ENCODE results near the gene ADAMTS17. TPM values are rescaled to one million over a fixed set of nuclear protein-coding genes. Genes with fewer than 3 reads are reported as not detected.

Gene ADAMTS17
- total RNA-seq, 1 experiment from 2014 or later = 1.8 TPM

DNA sequence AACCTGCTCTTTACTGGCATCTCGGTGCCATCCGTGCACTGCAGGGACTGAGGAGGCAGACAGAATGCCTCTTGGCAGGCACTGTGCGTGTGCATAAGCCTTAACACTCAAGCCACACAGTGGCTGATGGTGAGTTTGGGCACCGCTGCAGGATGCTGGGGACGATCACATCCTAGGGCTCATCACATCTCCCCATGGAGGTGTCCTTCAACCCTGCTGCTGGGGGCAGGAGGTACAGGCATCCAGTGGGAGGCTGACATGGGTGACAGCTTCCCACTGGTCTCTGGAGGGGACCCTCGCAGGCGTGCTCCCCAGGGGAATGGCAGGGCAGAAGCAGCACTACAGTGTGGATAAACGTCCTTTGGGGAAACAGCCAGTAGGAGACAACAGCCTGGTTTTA is 190.9 kb downstream of the ADAMTS17 start:
- no peak for ATAC-seq
- H3K36me3 Mint-ChIP-seq = peaks cover 33% of the 10 kb centered on the region
- ChIA-PET CTCF (no interaction called here), POLR2A (no interaction called here)
- DNase-seq (ENCODE audit: low spot score) = no peak
- H3K27ac Mint-ChIP-seq = no peak overlapping the region
- H3K4me1 Mint-ChIP-seq = peaks cover 10% of the 10 kb centered on the region
- H3K9me3 Mint-ChIP-seq = peaks cover 35% of the 10 kb centered on the region
- H3K4me3 Mint-ChIP-seq = no peak overlapping the region
- TF ChIP-seq ZBTB21 (CRISPR knock-in tag; IDR thresholded peaks at IDR 0.05; ENCODE audit: borderline replicate concordance) = no peak
- no peak for TF ChIP-seq ZNF232 (CRISPR knock-in tag; IDR thresholded peaks at IDR 0.05)
- TF ChIP-seq, protein P1, sequence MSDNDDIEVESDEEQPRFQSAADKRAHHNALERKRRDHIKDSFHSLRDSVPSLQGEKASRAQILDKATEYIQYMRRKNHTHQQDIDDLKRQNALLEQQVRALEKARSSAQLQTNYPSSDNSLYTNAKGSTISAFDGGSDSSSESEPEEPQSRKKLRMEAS (CRISPR knock-in tag; IDR thresholded peaks at IDR 0.05) = no peak
- TF ChIP-seq PREB (CRISPR knock-in tag; IDR thresholded peaks at IDR 0.05; ENCODE audit: borderline replicate concordance) = no peak
- no peak for TF ChIP-seq ATF3 (CRISPR knock-in tag; conservative IDR thresholded peaks at IDR 0.05)
- no peak for TF ChIP-seq CREM (CRISPR knock-in tag; IDR thresholded peaks at IDR 0.05)
- TF ChIP-seq JUN (CRISPR knock-in tag; IDR thresholded peaks at IDR 0.05) = no peak
- peaks cover 2% of the 10 kb centered on the region for H3K27me3 Mint-ChIP-seq (ENCODE audit: low read depth)

GRCh38 chr15:100147828-100148227 is 193.9 kb downstream of the ADAMTS17 start:
- H3K4me3 Mint-ChIP-seq = no peak overlapping the region
- peaks cover 38% of the 10 kb centered on the region for H3K9me3 Mint-ChIP-seq
- no peak overlapping the region for H3K27ac Mint-ChIP-seq
- H3K36me3 Mint-ChIP-seq = peaks cover 33% of the 10 kb centered on the region
- no peak for TF ChIP-seq NFYB (CRISPR knock-in tag; conservative IDR thresholded peaks at IDR 0.05; ENCODE audit: low read depth)
- no peak for TF ChIP-seq FOXK1 (CRISPR knock-in tag; IDR thresholded peaks at IDR 0.05)
- no peak for TF ChIP-seq ZNF138 (CRISPR knock-in tag; conservative IDR thresholded peaks at IDR 0.05)
- TF ChIP-seq RELA (CRISPR knock-in tag; IDR thresholded peaks at IDR 0.05; ENCODE audit: borderline replicate concordance) = no peak
- TF ChIP-seq, protein P2, sequence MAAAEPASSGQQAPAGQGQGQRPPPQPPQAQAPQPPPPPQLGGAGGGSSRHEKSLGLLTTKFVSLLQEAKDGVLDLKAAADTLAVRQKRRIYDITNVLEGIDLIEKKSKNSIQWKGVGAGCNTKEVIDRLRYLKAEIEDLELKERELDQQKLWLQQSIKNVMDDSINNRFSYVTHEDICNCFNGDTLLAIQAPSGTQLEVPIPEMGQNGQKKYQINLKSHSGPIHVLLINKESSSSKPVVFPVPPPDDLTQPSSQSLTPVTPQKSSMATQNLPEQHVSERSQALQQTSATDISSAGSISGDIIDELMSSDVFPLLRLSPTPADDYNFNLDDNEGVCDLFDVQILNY (CRISPR knock-in tag; IDR thresholded peaks at IDR 0.05) = no peak
- no peak for TF ChIP-seq ZNF263 (CRISPR knock-in tag; IDR thresholded peaks at IDR 0.05; ENCODE audit: low read depth)
- TF ChIP-seq E2F4 (CRISPR knock-in tag; IDR thresholded peaks at IDR 0.05; ENCODE audit: borderline replicate concordance, low read depth) = no peak
- no peak for TF ChIP-seq NR2C2 (CRISPR knock-in tag; IDR thresholded peaks at IDR 0.05)
- no peak for TF ChIP-seq PRRX2 (CRISPR knock-in tag; IDR thresholded peaks at IDR 0.05)
- DNase-seq (ENCODE audit: low spot score) (no peak), ATAC-seq (no peak)
- H3K27me3 Mint-ChIP-seq (ENCODE audit: low read depth) = peaks cover 2% of the 10 kb centered on the region
- no peaks in the 10 kb centered on the region for H3K4me1 Mint-ChIP-seq
- POLR2A ChIA-PET = no interaction called here
- CTCF ChIA-PET = no interaction called here

- ATAC-seq = no peak
- TF ChIP-seq ZNF219 (CRISPR knock-in tag; IDR thresholded peaks at IDR 0.05; ENCODE audit: borderline replicate concordance) = no peak
- no peak for TF ChIP-seq NR2C2 (CRISPR knock-in tag; IDR thresholded peaks at IDR 0.05)
- TF ChIP-seq NFE2L1 (CRISPR knock-in tag; IDR thresholded peaks at IDR 0.05) = no peak
- TF ChIP-seq JUN (CRISPR knock-in tag; IDR thresholded peaks at IDR 0.05) = no peak
- TF ChIP-seq, protein P3, sequence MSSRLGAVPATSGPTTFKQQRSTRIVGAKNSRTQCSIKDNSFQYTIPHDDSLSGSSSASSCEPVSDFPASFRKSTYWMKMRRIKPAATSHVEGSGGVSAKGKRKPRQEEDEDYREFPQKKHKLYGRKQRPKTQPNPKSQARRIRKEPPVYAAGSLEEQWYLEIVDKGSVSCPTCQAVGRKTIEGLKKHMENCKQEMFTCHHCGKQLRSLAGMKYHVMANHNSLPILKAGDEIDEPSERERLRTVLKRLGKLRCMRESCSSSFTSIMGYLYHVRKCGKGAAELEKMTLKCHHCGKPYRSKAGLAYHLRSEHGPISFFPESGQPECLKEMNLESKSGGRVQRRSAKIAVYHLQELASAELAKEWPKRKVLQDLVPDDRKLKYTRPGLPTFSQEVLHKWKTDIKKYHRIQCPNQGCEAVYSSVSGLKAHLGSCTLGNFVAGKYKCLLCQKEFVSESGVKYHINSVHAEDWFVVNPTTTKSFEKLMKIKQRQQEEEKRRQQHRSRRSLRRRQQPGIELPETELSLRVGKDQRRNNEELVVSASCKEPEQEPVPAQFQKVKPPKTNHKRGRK (CRISPR knock-in tag; IDR thresholded peaks at IDR 0.05; ENCODE audit: borderline replicate concordance) = no peak
- no peak for TF ChIP-seq SMAD3 (CRISPR knock-in tag; IDR thresholded peaks at IDR 0.05; ENCODE audit: borderline replicate concordance)
- no peak for TF ChIP-seq E2F4 (CRISPR knock-in tag; IDR thresholded peaks at IDR 0.05; ENCODE audit: borderline replicate concordance, low read depth)
- TF ChIP-seq ZNF423 (CRISPR knock-in tag; IDR thresholded peaks at IDR 0.05) = no peak
- no peak for TF ChIP-seq PREB (CRISPR knock-in tag; IDR thresholded peaks at IDR 0.05; ENCODE audit: borderline replicate concordance)
- no peak for TF ChIP-seq NFYB (CRISPR knock-in tag; conservative IDR thresholded peaks at IDR 0.05; ENCODE audit: low read depth)
- TF ChIP-seq ESRRA (CRISPR knock-in tag; IDR thresholded peaks at IDR 0.05; ENCODE audit: borderline replicate concordance) = no peak
- TF ChIP-seq, protein P4, sequence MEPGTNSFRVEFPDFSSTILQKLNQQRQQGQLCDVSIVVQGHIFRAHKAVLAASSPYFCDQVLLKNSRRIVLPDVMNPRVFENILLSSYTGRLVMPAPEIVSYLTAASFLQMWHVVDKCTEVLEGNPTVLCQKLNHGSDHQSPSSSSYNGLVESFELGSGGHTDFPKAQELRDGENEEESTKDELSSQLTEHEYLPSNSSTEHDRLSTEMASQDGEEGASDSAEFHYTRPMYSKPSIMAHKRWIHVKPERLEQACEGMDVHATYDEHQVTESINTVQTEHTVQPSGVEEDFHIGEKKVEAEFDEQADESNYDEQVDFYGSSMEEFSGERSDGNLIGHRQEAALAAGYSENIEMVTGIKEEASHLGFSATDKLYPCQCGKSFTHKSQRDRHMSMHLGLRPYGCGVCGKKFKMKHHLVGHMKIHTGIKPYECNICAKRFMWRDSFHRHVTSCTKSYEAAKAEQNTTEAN (CRISPR knock-in tag; IDR thresholded peaks at IDR 0.05) = no peak
Measured at GRCh38 chr15:100143378-100143777, 198.4 kb downstream of the ADAMTS17 start.

More at GRCh38 chr15:100143378-100143777, 198.4 kb downstream of the ADAMTS17 start:
- H3K9me3 Mint-ChIP-seq = peaks cover 26% of the 10 kb centered on the region
- no peak overlapping the region for H3K27ac Mint-ChIP-seq
- H3K36me3 Mint-ChIP-seq = peaks cover 20% of the 10 kb centered on the region
- ChIA-PET POLR2A (no interaction called here), CTCF (no interaction called here)
- no peak overlapping the region for H3K4me3 Mint-ChIP-seq
- no peaks in the 10 kb centered on the region for H3K4me1 Mint-ChIP-seq
- H3K27me3 Mint-ChIP-seq (ENCODE audit: low read depth) = no peaks in the 10 kb centered on the region; the same call in 1 of the 2 replicates
- no peak for DNase-seq (ENCODE audit: low spot score)
